Adrenal gland (tissue), 12 donors: ENCODE results near the gene ABCF3. TPM values are rescaled to one million over a fixed set of nuclear protein-coding genes. Genes with fewer than 3 reads are reported as not detected.
A peak's percentile ranks its signal among the peaks of the same experiment; 100 is the strongest.

Experiments
- DNase-seq, 7 donors: peaks; one replicate each; pipeline ENCODE4 v3.0.0-alpha.2; 2019 to 2020
- H3K27ac ChIP-seq, 5 donors: fragments of 200-600 bp; sonication (generic) in 4 of 5; 1 replicate in 3 of 5; 2 replicates in 2 of 5; pipeline versions ENCODE4 v1.5.1 to v1.8.0; 2016 to 2020; ENCODE audit warnings: mild to moderate bottlenecking in 1 of 5
- H3K27me3 ChIP-seq: fragments of 200-600 bp; 2 replicates; pipeline ENCODE4 v1.8.0; 2021
- H3K36me3 ChIP-seq, 2 donors: fragments of 200-600 bp; replicated peaks in 1 of 2; 1 replicate in 1 of 2; 2 replicates in 1 of 2; pipeline versions ENCODE4 v1.5.1 to v1.8.0; 2018 to 2022
- H3K4me1 ChIP-seq, 2 donors: fragments of 200-600 bp; replicated peaks in 1 of 2; 1 replicate in 1 of 2; 2 replicates in 1 of 2; pipeline versions ENCODE4 v1.5.1 to v1.8.0; 2018 to 2021
- H3K4me3 ChIP-seq, 4 donors: fragments of 200-600 bp; sonication (generic) in 3 of 4; one replicate each; pipeline ENCODE4 v1.5.1; 2016 to 2018
- H3K9me3 ChIP-seq, 3 donors: fragments of 200-600 bp; sonication (generic) in 1 of 3; replicated peaks in 1 of 3; 1 replicate in 2 of 3; 2 replicates in 1 of 3; pipeline versions ENCODE4 v1.5.1 to v1.8.0; 2016 to 2021
- POLR2A ChIP-seq, 2 donors: fragments of 450-650 bp; IDR thresholded peaks; one replicate each; pipeline ENCODE4 v1.6.1; 2017; ENCODE audit warnings: antibody characterized with exemption in 2 of 2, mild to moderate bottlenecking in 2 of 2, moderate library complexity in 1 of 2
- WGBS, 4 donors: extraction: QIAGEN DNeasy Blood & Tissue Kit in 2 of 4; methylation state at CpG; one replicate each; pipeline versions ENCODE4 v1.1.5 to v1.1.7; 2013 to 2017; 5-methylcytosine and 5-hydroxymethylcytosine counted together
- intact Hi-C, 2 donors: fragments of 100-400 bp; cut with DNase I; formaldehyde crosslinking; loops; one replicate each; pipeline versions ENCODE4 v1.14.1 to v1.15.0; 2022 to 2023
- polyA plus RNA-seq, 3 donors: library from polyadenylated mRNA; stranded (reverse); fragments of 200-250 nt in 2 of 3; fragments of 350-450 nt in 1 of 3; fragmentation: Illumina TruSeq in 1 of 3; extraction: RNeasy Lipid Tissue Mini Kit (QIAGEN cat#74804) in 1 of 3; gene quantifications; one replicate each; pipeline ENCODE4 v1.2.3, GENCODE V29; 2013 to 2014
- total RNA-seq, 9 donors: library from RNA; depleted of rRNA in 4 of 9; stranded (reverse); fragments of >200 nt in 4 of 9; fragments of 120-200 nt in 1 of 9; fragmentation: NEBNext Ultra II Directional in 1 of 9; extraction: Animal tissue kit (Norgen Biotek cat#: 25700) in 1 of 9; gene quantifications; one replicate each; pipeline versions ENCODE4 v1.1.0 to v1.2.4, GENCODE V29; 2013 to 2023
- TF ChIP-seq, protein P1 (sequence below), 6 experiments: fragments of 450-650 bp in 4 of 6; fragments of 200-600 bp in 2 of 6; sonication (generic) in 1 of 6; IDR thresholded peaks; 1 replicate in 5 of 6; 2 replicates in 1 of 6; pipeline versions ENCODE4 v1.5.1 to v1.8.0; 2016 to 2021; ENCODE audit warnings: antibody characterized with exemption in 6 of 6, mild to moderate bottlenecking in 2 of 6, moderate library complexity in 1 of 6
- donor health status: healthy with polysubstance abuse.
- donor health status: Bipolar disorder and iron deficiency.
- donor health status: DM: yes; HTN: yes; CAD: no.
- donor health status: DM: no; HTN: no; CAD: no.
- donor health status: DM: no; HTN: no; CAD: no.
- donor health status: DM: yes; HTN: yes; CAD: no.

Gene ABCF3
- total and polyA plus RNA-seq, 12 donors, result 93.6 to 353 (median 201) TPM

DNA sequence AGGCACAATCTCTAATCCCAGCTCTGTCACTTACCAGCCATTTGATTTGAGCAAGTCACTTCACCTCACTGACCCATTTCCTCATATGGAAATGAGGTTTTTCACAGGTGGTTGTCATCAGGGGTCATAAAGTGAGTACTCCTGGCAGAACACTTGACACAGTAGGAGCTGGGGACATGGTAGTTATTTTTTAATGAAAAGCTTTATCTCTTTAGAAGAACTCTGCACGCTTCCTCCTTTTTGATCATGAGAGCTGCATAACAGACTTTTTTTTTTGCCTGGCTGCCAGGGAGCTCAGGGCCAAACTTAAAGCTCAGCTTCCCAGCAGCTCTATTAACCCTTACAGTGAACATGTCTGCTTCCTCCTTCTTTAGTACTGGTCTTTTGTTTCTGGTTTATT is 51.8 kb downstream of the ABCF3 start:
- no peaks in the 10 kb centered on the region for H3K27me3 ChIP-seq
- 28 to 35% (median 31%) methylated on average over 1 of the region's 1 CpG for WGBS, 4 donors
- DNase-seq, result no peak
- peak overlapping the region in 1 of 5 donors; percentile 32 for H3K27ac ChIP-seq
- no peaks in the 10 kb centered on the region for H3K9me3 ChIP-seq
- peaks cover 7 to 42% of the 10 kb centered on the region in 2 donors for H3K4me1 ChIP-seq
- TF ChIP-seq POLR2A (IDR thresholded peaks at IDR 0.05), result no peak
- no peak overlapping the region for H3K4me3 ChIP-seq
- intact Hi-C loops, result loop anchor here in 1 of 2 donors (5.0 kb wide), 1 partner anchor 46 kb away; no protein-coding TSS in a partner anchor
- peaks cover 0 to 20% of the 10 kb centered on the region in 2 donors for H3K36me3 ChIP-seq

DNA sequence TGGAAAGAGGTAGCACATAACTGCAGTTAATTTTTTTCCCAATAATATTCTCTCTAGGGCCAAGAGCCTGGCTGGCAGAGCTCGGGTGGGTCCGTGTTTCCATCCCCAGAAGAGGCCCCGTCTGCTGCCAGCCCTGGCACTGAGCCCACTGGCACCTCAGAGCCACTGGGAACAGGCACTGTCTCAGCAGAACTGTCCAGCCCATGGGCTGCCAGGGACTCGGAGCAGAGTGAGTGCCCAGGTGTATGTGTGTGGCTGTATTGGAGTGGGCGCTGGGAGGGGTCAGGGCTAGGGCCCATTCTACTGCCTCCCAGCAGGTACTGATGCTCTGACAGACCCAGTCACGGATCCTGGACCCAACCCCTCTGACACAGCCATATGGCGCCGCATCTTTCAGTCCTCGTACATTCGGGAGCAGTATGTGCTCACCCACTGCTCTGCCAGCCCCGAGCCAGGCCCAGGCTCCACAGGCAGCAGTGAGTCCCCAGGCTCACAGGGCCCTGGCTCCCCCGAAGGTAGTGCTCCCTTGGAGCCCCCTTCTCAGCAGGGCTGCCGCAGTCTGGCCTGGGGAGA is 52.3 kb downstream of the ABCF3 start:
- Histone ChIP-seq H3K4me1 (peaks cover 7 to 37% of the 10 kb centered on the region in 2 donors), H3K27me3 (no peaks in the 10 kb centered on the region), H3K9me3 (no peaks in the 10 kb centered on the region), H3K36me3 (peaks cover 0 to 25% of the 10 kb centered on the region in 2 donors), H3K27ac (peak overlapping the region in 1 of 5 donors; percentile 32), H3K4me3 (no peak overlapping the region)
- DNase-seq, result no peak
- intact Hi-C loops, result loop anchor here in 1 of 2 donors (5.0 kb wide), 1 partner anchor 46 kb away; no protein-coding TSS in a partner anchor
- TF ChIP-seq, protein P1, sequence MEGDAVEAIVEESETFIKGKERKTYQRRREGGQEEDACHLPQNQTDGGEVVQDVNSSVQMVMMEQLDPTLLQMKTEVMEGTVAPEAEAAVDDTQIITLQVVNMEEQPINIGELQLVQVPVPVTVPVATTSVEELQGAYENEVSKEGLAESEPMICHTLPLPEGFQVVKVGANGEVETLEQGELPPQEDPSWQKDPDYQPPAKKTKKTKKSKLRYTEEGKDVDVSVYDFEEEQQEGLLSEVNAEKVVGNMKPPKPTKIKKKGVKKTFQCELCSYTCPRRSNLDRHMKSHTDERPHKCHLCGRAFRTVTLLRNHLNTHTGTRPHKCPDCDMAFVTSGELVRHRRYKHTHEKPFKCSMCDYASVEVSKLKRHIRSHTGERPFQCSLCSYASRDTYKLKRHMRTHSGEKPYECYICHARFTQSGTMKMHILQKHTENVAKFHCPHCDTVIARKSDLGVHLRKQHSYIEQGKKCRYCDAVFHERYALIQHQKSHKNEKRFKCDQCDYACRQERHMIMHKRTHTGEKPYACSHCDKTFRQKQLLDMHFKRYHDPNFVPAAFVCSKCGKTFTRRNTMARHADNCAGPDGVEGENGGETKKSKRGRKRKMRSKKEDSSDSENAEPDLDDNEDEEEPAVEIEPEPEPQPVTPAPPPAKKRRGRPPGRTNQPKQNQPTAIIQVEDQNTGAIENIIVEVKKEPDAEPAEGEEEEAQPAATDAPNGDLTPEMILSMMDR (IDR thresholded peaks at IDR 0.05), result no peak
- no peak for TF ChIP-seq POLR2A (IDR thresholded peaks at IDR 0.05)
- 43 to 76% (median 73%) methylated on average over 4 to 13 of the region's 13 CpGs for WGBS, 4 donors

DNA sequence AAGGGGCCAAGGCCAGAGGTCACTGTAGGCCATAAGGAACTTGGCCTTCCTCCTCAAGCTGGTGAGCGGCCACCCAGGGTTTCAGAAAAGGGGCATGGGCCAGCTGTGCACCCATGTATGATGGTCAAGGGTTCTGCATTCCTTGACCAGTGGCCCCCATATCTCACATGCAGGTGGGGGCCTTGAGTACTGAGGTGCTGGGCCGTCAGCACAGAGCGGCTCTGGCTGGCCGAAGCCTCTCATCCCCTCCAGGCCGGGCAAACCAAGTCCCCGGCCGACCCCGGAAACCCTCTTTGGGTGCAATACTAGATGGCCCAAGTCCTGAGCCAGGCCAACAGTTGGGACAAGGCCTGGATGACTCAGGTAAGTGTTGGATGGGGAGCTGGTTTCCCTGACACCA is 53.2 kb downstream of the ABCF3 start:
- DNase-seq, result no peak
- H3K4me1 ChIP-seq, result peaks cover 4 to 31% of the 10 kb centered on the region in 2 donors
- H3K36me3 ChIP-seq, result peaks cover 0 to 34% of the 10 kb centered on the region in 2 donors
- no peaks in the 10 kb centered on the region for H3K9me3 ChIP-seq
- TF ChIP-seq, protein P1 (IDR thresholded peaks at IDR 0.05), result no peak
- no peak for TF ChIP-seq POLR2A (IDR thresholded peaks at IDR 0.05)
- H3K27me3 ChIP-seq, result no peaks in the 10 kb centered on the region
- no peak overlapping the region for H3K4me3 ChIP-seq
- H3K27ac ChIP-seq, result peak overlapping the region in 1 of 5 donors; percentile 41
- intact Hi-C loops, result loop anchor here in 1 of 2 donors (5.0 kb wide), 1 partner anchor 47 kb away; no protein-coding TSS in a partner anchor
- WGBS, 4 donors, result 86 to 98% (median 96%) methylated on average over 3 to 8 of the region's 8 CpGs

DNA sequence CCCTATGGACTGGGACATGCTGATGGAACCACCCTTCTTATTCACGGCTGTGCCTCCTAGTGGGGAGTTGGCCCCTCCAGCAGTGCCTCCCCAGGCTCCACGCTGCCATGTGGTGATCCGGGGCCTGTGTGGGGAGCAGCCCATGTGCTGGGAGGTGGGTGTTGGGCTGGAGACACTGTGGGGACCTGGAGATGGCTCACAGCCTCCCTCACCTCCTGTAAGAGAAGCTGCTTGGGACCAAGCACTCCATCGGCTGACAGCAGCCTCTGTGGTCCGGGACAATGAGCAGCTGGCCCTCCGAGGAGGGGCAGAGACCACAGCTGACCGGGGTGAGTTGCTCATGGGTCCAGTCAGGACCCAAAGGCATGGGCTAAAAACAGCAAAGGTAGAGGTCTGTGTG is 53.7 kb downstream of the ABCF3 start:
- H3K27ac ChIP-seq, result peak overlapping the region in 1 of 5 donors; percentile 41
- intact Hi-C loops, result loop anchor here (5.0 to 10.0 kb wide), 3 partner anchors 47 to 345 kb away; no protein-coding TSS in a partner anchor
- peaks cover 0 to 39% of the 10 kb centered on the region in 2 donors for H3K36me3 ChIP-seq
- H3K27me3 ChIP-seq, result no peaks in the 10 kb centered on the region
- TF ChIP-seq POLR2A (IDR thresholded peaks at IDR 0.05), result no peak
- TF ChIP-seq, protein P1 (IDR thresholded peaks at IDR 0.05), result no peak
- no peak overlapping the region for H3K4me3 ChIP-seq
- 84 to 91% (median 85%) methylated on average over 3 to 7 of the region's 7 CpGs for WGBS, 4 donors
- DNase-seq, result no peak
- H3K4me1 ChIP-seq, result peaks cover 0 to 26% of the 10 kb centered on the region in 2 donors
- no peaks in the 10 kb centered on the region for H3K9me3 ChIP-seq
